Activated T-helper 1 cell treated with anti-CD3 and anti-CD28 coated beads, Interleukin-12 subunit alpha, Interleukin-12 subunit beta, Interleukin-2, Interleukin-4 antibody, amounts not matched to agents 30 ng/mL and 10 ng/mL and 1 ng/mL, durations not matched to agents 14 hours and 24 hours and 36 hours (primary cell): Measurements from ENCODE around the gene S100A7. TPM values are rescaled to one million over a fixed set of nuclear protein-coding genes. Genes with fewer than 3 reads are reported as not detected.

Experiments used
- DNase-seq: peaks from one replicate; pipeline ENCODE4 v3.0.0; 2021; ENCODE audit warnings: low spot score
- H3K27ac Mint-ChIP-seq: one replicate; pipeline ENCODE4 v1.8.0; 2021; ENCODE audit warnings: mild to moderate bottlenecking, mixed read lengths
- H3K27me3 Mint-ChIP-seq: one replicate; pipeline ENCODE4 v1.8.0; 2022; ENCODE audit warnings: mild to moderate bottlenecking, moderate library complexity, mixed read lengths; ENCODE audit not compliant: insufficient read depth
- H3K36me3 Mint-ChIP-seq: one replicate; pipeline ENCODE4 v1.8.0; 2021; ENCODE audit warnings: low read depth, mixed read lengths
- H3K4me1 Mint-ChIP-seq: one replicate; pipeline ENCODE4 v1.8.0; 2021; ENCODE audit warnings: low read depth, mixed read lengths
- H3K4me3 Mint-ChIP-seq: one replicate; pipeline ENCODE4 v1.8.0; 2021; ENCODE audit warnings: mild to moderate bottlenecking, moderate library complexity, mixed read lengths
- H3K9me3 Mint-ChIP-seq: one replicate; pipeline ENCODE4 v1.8.0; 2021; ENCODE audit warnings: mixed read lengths
- intact Hi-C: fragments of 100-400 bp; cut with micrococcal nuclease; formaldehyde crosslinking; loops from one replicate; pipeline ENCODE4 v1.15.1; 2024
- total RNA-seq: library from RNA; stranded (reverse); gene quantifications from 2 replicates; pipeline ENCODE4 v1.2.3, GENCODE V29; 2022

S100A7 gene
- total RNA-seq, 1 donor from 2014 or later, result not detected

GRCh38 chr1:153490272-153491051 is 30.0 kb upstream of the S100A7 start:
- Mint-ChIP-seq H3K36me3 (no peaks in the 10 kb centered on the region), H3K9me3 (no peaks in the 10 kb centered on the region), H3K4me3 (no peak overlapping the region), H3K27me3 (peaks cover 20% of the 10 kb centered on the region), H3K27ac (no peak overlapping the region), H3K4me1 (no peaks in the 10 kb centered on the region)
- intact Hi-C loops, result no loop called here
- DNase-seq, result no peak

- Mint-ChIP-seq H3K4me3 (no peak overlapping the region), H3K36me3 (no peaks in the 10 kb centered on the region), H3K27ac (no peak overlapping the region), H3K4me1 (no peaks in the 10 kb centered on the region), H3K27me3 (peaks cover 16% of the 10 kb centered on the region), H3K9me3 (no peaks in the 10 kb centered on the region)
- intact Hi-C loops, result no loop called here
- no peak for DNase-seq
Observed at GRCh38 chr1:153488731-153489130, 28.3 kb upstream of the S100A7 start.

- peaks cover 15% of the 10 kb centered on the region for H3K27me3 Mint-ChIP-seq
- DNase-seq, result no peak
- H3K4me3 Mint-ChIP-seq, result no peak overlapping the region
- H3K27ac Mint-ChIP-seq, result no peak overlapping the region
- intact Hi-C loops, result no loop called here
- H3K4me1 Mint-ChIP-seq, result no peaks in the 10 kb centered on the region
- no peaks in the 10 kb centered on the region for H3K9me3 Mint-ChIP-seq
- H3K36me3 Mint-ChIP-seq, result no peaks in the 10 kb centered on the region
Observed at GRCh38 chr1:153487707-153488106, 27.3 kb upstream of the S100A7 start.

GRCh38 chr1:153485863-153486262 is 25.4 kb upstream of the S100A7 start:
- Mint-ChIP-seq H3K9me3 (no peaks in the 10 kb centered on the region), H3K4me1 (no peaks in the 10 kb centered on the region), H3K36me3 (no peaks in the 10 kb centered on the region), H3K27ac (no peak overlapping the region), H3K27me3 (peaks cover 22% of the 10 kb centered on the region), H3K4me3 (no peak overlapping the region)
- intact Hi-C loops, result no loop called here
- no peak for DNase-seq

- no peak for DNase-seq
- intact Hi-C loops, result no loop called here
- Mint-ChIP-seq H3K27ac (no peak overlapping the region), H3K4me1 (no peaks in the 10 kb centered on the region), H3K27me3 (peaks cover 40% of the 10 kb centered on the region), H3K4me3 (no peak overlapping the region), H3K36me3 (no peaks in the 10 kb centered on the region), H3K9me3 (no peaks in the 10 kb centered on the region)
Observed at GRCh38 chr1:153483776-153484175, 23.3 kb upstream of the S100A7 start.

GRCh38 chr1:153481124-153481523 is 20.7 kb upstream of the S100A7 start:
- no peak overlapping the region for H3K4me3 Mint-ChIP-seq
- DNase-seq, result no peak
- H3K27ac Mint-ChIP-seq, result no peak overlapping the region
- H3K4me1 Mint-ChIP-seq, result no peaks in the 10 kb centered on the region
- intact Hi-C loops, result no loop called here
- H3K27me3 Mint-ChIP-seq, result peaks cover 43% of the 10 kb centered on the region
- H3K9me3 Mint-ChIP-seq, result no peaks in the 10 kb centered on the region
- no peaks in the 10 kb centered on the region for H3K36me3 Mint-ChIP-seq

- peaks cover 40% of the 10 kb centered on the region for H3K27me3 Mint-ChIP-seq
- H3K36me3 Mint-ChIP-seq, result no peaks in the 10 kb centered on the region
- intact Hi-C loops, result no loop called here
- no peak for DNase-seq
- no peak overlapping the region for H3K4me3 Mint-ChIP-seq
- no peaks in the 10 kb centered on the region for H3K9me3 Mint-ChIP-seq
- no peaks in the 10 kb centered on the region for H3K4me1 Mint-ChIP-seq
- H3K27ac Mint-ChIP-seq, result no peak overlapping the region
Observed at GRCh38 chr1:153478692-153479618, 18.5 kb upstream of the S100A7 start.

GRCh38 chr1:153478047-153478691 is 17.7 kb upstream of the S100A7 start:
- no peaks in the 10 kb centered on the region for H3K4me1 Mint-ChIP-seq
- peaks cover 40% of the 10 kb centered on the region for H3K27me3 Mint-ChIP-seq
- intact Hi-C loops, result no loop called here
- H3K4me3 Mint-ChIP-seq, result no peak overlapping the region
- DNase-seq, result no peak
- H3K27ac Mint-ChIP-seq, result no peak overlapping the region
- no peaks in the 10 kb centered on the region for H3K36me3 Mint-ChIP-seq
- H3K9me3 Mint-ChIP-seq, result no peaks in the 10 kb centered on the region

GRCh38 chr1:153476491-153477093 is 16.1 kb upstream of the S100A7 start:
- H3K4me1 Mint-ChIP-seq, result no peaks in the 10 kb centered on the region
- no peak overlapping the region for H3K27ac Mint-ChIP-seq
- H3K9me3 Mint-ChIP-seq, result peaks cover 8% of the 10 kb centered on the region
- H3K27me3 Mint-ChIP-seq, result peaks cover 30% of the 10 kb centered on the region
- no peak overlapping the region for H3K4me3 Mint-ChIP-seq
- H3K36me3 Mint-ChIP-seq, result no peaks in the 10 kb centered on the region
- no peak for DNase-seq
- intact Hi-C loops, result no loop called here

- H3K9me3 Mint-ChIP-seq, result peaks cover 11% of the 10 kb centered on the region
- no peak overlapping the region for H3K27ac Mint-ChIP-seq
- H3K4me1 Mint-ChIP-seq, result no peaks in the 10 kb centered on the region
- intact Hi-C loops, result no loop called here
- no peak for DNase-seq
- H3K36me3 Mint-ChIP-seq, result no peaks in the 10 kb centered on the region
- peaks cover 20% of the 10 kb centered on the region for H3K27me3 Mint-ChIP-seq
- no peak overlapping the region for H3K4me3 Mint-ChIP-seq
Observed at GRCh38 chr1:153475282-153475681, 14.8 kb upstream of the S100A7 start.

GRCh38 chr1:153474347-153474746 is 13.9 kb upstream of the S100A7 start:
- Mint-ChIP-seq H3K4me1 (no peaks in the 10 kb centered on the region), H3K27ac (no peak overlapping the region), H3K36me3 (no peaks in the 10 kb centered on the region), H3K27me3 (peaks cover 13% of the 10 kb centered on the region), H3K4me3 (no peak overlapping the region), H3K9me3 (peaks cover 11% of the 10 kb centered on the region)
- no peak for DNase-seq
- intact Hi-C loops, result no loop called here

GRCh38 chr1:153470707-153471106 is 10.3 kb upstream of the S100A7 start:
- Mint-ChIP-seq H3K36me3 (no peaks in the 10 kb centered on the region), H3K27ac (no peak overlapping the region), H3K27me3 (peaks cover 10% of the 10 kb centered on the region), H3K4me1 (peaks cover 2% of the 10 kb centered on the region), H3K4me3 (no peak overlapping the region), H3K9me3 (peaks cover 11% of the 10 kb centered on the region)
- intact Hi-C loops, result no loop called here
- no peak for DNase-seq
